ENCODE measurements around the gene MCRIP2.

Gene MCRIP2

DNA sequence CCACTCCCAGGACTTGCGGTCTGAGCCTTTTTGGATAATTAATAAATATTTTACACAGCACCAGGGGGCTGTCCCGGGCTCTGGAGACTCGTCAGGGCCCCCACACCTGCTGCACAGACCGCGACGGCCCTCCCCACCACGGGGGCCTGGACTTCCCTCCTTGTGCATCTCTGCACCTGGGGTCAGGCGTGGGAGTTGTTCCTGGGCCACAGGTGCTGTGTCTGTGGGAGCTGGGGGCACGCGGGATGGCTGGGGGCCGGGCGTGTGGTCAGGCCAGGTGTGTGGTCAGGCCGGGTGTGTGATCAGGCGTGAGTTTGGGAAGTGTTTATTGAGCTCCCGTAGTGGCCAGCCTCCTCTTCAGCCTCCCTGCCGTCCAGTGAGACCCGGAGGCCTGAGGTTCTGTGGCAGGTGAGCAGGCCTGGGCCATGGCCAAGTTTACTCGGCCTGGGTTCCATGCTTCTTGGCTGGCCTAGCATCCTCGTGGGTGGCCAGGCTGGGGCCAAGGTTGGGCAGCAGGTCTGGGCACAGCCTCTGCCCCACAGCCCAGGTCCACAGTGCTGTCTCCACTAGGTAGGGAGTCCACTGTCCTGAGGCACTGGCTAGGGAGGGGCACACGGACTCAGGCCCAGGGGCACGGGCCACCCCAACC lies 36.7 kb downstream of the MCRIP2 start:
- H3K4me2 ChIP-seq (ENCODE audit: low read depth, low read length, poor library complexity, severe bottlenecking), result no peak overlapping the region
- H2AFZ ChIP-seq (ENCODE audit: low read length), result no peak overlapping the region
- no peak overlapping the region for H3K9ac ChIP-seq (ENCODE audit: low read depth, low read length, poor library complexity, severe bottlenecking)

DNA sequence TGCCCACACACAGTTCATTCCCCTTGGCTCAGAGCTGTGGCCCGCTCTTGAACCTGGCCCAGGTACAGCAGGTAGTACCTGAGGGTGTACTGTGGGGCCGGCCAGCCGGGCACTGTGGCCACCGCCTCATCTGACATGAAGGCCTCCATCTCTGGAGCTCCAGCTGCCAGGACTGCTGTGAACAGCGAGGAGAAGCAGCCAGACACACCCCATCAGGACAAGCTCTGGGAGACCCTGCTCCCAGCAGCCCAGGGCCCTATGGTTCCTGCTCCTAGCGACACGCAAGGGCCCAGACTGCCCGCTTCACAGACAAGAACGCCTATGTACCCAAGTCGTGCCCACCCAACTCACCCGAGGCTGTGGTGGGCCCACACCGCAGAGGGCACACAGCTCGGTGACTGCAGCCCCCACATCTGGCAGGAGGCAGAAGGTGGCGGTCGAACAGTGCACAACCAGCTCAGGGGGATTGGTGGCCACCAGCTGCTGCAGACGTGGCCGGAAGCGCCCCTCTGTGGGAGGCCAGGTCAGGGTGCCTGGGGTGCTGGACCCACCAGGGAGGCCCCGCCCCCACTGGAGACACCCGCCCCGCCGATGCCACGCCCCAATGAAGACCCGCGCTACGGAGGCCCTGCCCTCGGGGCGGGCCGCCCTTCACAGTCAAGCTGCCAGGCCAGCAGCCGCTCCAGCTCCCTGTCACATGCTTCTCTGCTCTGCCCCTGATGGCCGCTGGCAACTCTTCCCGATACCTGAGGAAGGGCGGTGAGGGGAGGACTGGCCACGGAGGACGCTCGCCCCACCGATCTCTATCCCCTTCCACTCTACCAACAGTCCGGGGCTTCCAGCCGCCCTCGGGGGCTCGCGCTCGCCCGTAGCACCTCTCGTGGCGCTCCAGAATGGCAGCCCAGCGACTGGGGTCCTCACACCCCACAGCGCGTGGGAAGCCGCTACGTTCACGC lies 37.5 kb downstream of the MCRIP2 start:
- H3K79me2 ChIP-seq (ENCODE audit: insufficient read depth, low read length), result peaks cover 16% of the 10 kb centered on the region; the same call in 1 of the 2 replicates
- no peaks in the 10 kb centered on the region for H3K36me3 ChIP-seq (ENCODE audit: insufficient read depth, low read length)
- H2AFZ ChIP-seq (ENCODE audit: low read length), result no peak overlapping the region
- peaks cover 4% of the 10 kb centered on the region for H3K4me1 ChIP-seq (ENCODE audit: insufficient read depth, low read length, poor library complexity, severe bottlenecking)
- no peaks in the 10 kb centered on the region for H3K9me3 ChIP-seq (ENCODE audit: insufficient read depth, low read depth, low read length)
- H3K4me2 ChIP-seq (ENCODE audit: low read depth, low read length, poor library complexity, severe bottlenecking), result peak overlapping the region; percentile 66
- TF ChIP-seq, protein P1, sequence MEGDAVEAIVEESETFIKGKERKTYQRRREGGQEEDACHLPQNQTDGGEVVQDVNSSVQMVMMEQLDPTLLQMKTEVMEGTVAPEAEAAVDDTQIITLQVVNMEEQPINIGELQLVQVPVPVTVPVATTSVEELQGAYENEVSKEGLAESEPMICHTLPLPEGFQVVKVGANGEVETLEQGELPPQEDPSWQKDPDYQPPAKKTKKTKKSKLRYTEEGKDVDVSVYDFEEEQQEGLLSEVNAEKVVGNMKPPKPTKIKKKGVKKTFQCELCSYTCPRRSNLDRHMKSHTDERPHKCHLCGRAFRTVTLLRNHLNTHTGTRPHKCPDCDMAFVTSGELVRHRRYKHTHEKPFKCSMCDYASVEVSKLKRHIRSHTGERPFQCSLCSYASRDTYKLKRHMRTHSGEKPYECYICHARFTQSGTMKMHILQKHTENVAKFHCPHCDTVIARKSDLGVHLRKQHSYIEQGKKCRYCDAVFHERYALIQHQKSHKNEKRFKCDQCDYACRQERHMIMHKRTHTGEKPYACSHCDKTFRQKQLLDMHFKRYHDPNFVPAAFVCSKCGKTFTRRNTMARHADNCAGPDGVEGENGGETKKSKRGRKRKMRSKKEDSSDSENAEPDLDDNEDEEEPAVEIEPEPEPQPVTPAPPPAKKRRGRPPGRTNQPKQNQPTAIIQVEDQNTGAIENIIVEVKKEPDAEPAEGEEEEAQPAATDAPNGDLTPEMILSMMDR (conservative IDR thresholded peaks at IDR 0.05; ENCODE audit: low read length), result no peak
- no peak for TF ChIP-seq EZH2phosphoT487 (IDR thresholded peaks at IDR 0.05; ENCODE audit: borderline replicate concordance)
- peak overlapping the region; percentile 60 for H3K4me3 ChIP-seq (ENCODE audit: low read length, poor library complexity, severe bottlenecking)
- peaks cover 2% of the 10 kb centered on the region for H4K20me1 ChIP-seq (ENCODE audit: insufficient read depth, low read length, poor library complexity, severe bottlenecking)
- no peaks in the 10 kb centered on the region for H3F3A ChIP-seq (ENCODE audit: low read depth)
- no peaks in the 10 kb centered on the region for H3K9me2 ChIP-seq (replicated peaks; ENCODE audit: low read depth, low read length)
- H3K27me3 ChIP-seq (ENCODE audit: insufficient read depth, low read length, poor library complexity, severe bottlenecking), result no peaks in the 10 kb centered on the region
- H3K9ac ChIP-seq (ENCODE audit: low read depth, low read length, poor library complexity, severe bottlenecking), result no peak overlapping the region

More for the DNA sequence above, 36.7 kb downstream of the MCRIP2 start:
- no peaks in the 10 kb centered on the region for H3K36me3 ChIP-seq (ENCODE audit: insufficient read depth, low read length)
- peaks cover 2% of the 10 kb centered on the region for H4K20me1 ChIP-seq (ENCODE audit: insufficient read depth, low read length, poor library complexity, severe bottlenecking)
- H3K79me2 ChIP-seq (ENCODE audit: insufficient read depth, low read length), result peaks cover 16% of the 10 kb centered on the region; the same call in 1 of the 2 replicates
- no peaks in the 10 kb centered on the region for H3K9me2 ChIP-seq (replicated peaks; ENCODE audit: low read depth, low read length)
- peaks cover 4% of the 10 kb centered on the region for H3K4me1 ChIP-seq (ENCODE audit: insufficient read depth, low read length, poor library complexity, severe bottlenecking)
- no peaks in the 10 kb centered on the region for H3K9me3 ChIP-seq (ENCODE audit: insufficient read depth, low read depth, low read length)
- H3F3A ChIP-seq (ENCODE audit: low read depth), result no peaks in the 10 kb centered on the region
- TF ChIP-seq, protein P1 (conservative IDR thresholded peaks at IDR 0.05; ENCODE audit: low read length), result no peak
- no peak for TF ChIP-seq EZH2phosphoT487 (IDR thresholded peaks at IDR 0.05; ENCODE audit: borderline replicate concordance)
- H3K4me3 ChIP-seq (ENCODE audit: low read length, poor library complexity, severe bottlenecking), result no peak overlapping the region
- H3K27me3 ChIP-seq (ENCODE audit: insufficient read depth, low read length, poor library complexity, severe bottlenecking), result no peaks in the 10 kb centered on the region

DNA sequence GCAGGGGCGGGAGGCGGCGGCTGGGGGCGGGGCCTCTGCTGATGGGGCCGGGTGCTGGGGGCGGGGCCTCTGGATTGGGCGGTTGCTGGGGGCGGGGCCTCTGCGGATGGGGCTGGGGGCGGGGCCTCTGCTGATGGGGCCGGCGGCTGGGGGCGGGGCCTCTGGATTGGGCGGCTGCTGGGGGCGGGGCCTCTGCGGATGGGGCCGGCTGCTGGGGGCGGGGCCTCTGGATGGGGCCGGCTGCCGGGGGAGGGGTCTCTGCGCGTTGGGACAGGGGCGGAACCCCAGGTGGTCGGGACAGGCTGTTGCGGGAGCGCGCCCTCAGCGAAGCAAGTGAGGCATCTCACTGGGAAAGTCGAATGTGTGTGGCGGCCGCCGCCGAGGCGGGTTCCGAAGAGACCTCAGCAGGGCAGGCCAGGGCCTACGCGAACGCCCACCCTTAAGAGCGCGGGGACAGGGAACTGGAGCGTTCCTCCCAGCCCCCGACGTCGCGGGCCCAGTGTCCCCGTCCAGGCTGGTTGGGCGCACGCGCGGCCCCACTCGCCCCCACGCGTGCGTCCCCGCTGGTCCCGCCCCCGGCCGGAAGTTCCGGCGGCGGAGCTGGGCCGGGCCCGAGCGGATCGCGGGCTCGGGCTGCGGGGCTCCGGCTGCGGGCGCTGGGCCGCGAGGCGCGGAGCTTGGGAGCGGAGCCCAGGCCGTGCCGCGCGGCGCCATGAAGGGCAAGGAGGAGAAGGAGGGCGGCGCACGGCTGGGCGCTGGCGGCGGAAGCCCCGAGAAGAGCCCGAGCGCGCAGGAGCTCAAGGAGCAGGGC lies 38.4 kb downstream of the MCRIP2 start, which contains the start of gene STUB1:
Gene STUB1, plus strand, starts transcription at position 597 of the 811 bp plus-strand sequence. Its CDS starts 116 bp downstream, at position 713.
- Histone ChIP-seq H3K4me1 (ENCODE audit: insufficient read depth, low read length, poor library complexity, severe bottlenecking) (peaks cover 4% of the 10 kb centered on the region), H2AFZ (ENCODE audit: low read length) (no peak within 1 kb of the TSS), H4K20me1 (ENCODE audit: insufficient read depth, low read length, poor library complexity, severe bottlenecking) (peaks cover 2% of the 10 kb centered on the region)

More for the DNA sequence above, 38.4 kb downstream of the MCRIP2 start, which contains the start of gene STUB1:
- Histone ChIP-seq H3K9me3 (ENCODE audit: insufficient read depth, low read depth, low read length) (no peaks in the 10 kb centered on the region), H3K4me3 (ENCODE audit: low read length, poor library complexity, severe bottlenecking) (peak within 1 kb of the TSS; percentile 82), H3K27me3 (ENCODE audit: insufficient read depth, low read length, poor library complexity, severe bottlenecking) (no peaks in the 10 kb centered on the region), H3K36me3 (ENCODE audit: insufficient read depth, low read length) (no peaks in the 10 kb centered on the region), H3K79me2 (ENCODE audit: insufficient read depth, low read length) (peaks cover 16% of the 10 kb centered on the region; the same call in 1 of the 2 replicates), H3K9ac (ENCODE audit: low read depth, low read length, poor library complexity, severe bottlenecking) (peak within 1 kb of the TSS; percentile 76), H3K9me2 (replicated peaks; ENCODE audit: low read depth, low read length) (no peaks in the 10 kb centered on the region), H3K4me2 (ENCODE audit: low read depth, low read length, poor library complexity, severe bottlenecking) (peak within 1 kb of the TSS; percentile 73), H3F3A (ENCODE audit: low read depth) (no peaks in the 10 kb centered on the region)
- TF ChIP-seq, protein P1 (conservative IDR thresholded peaks at IDR 0.05; ENCODE audit: low read length), result no peak
- no peak for TF ChIP-seq EZH2phosphoT487 (IDR thresholded peaks at IDR 0.05; ENCODE audit: borderline replicate concordance)

All from Loucy (cell line).